ENCODE measurements around the gene BCL6B.

Gene BCL6B

GRCh38 chr17:7064261-7064660, 41.4 kb downstream of the BCL6B start:
- DNase-seq, result no peak

DNA sequence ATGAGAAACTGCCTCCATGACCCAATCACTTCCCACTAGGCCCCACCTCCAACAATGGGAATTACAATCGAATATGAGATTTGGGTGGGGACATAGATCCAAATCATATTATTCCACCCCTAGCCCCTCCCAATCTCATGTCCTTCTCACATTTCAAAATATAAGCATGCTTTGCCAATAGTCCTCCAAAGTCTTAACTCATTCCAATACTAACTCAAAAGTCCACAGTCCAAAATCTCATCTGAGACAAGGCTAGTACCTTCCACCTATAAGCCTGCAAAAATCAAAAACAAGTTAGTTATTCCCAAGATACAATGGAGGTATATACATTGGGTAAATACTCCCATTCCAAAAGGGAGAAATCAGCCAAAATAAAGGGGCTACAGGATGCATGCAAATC, 44.3 kb downstream of the BCL6B start:
- DNase-seq, result no peak

- DNase-seq, result no peak
These were observed 45.4 kb downstream of the BCL6B start for GRCh38 chr17:7068268-7068667.

DNA sequence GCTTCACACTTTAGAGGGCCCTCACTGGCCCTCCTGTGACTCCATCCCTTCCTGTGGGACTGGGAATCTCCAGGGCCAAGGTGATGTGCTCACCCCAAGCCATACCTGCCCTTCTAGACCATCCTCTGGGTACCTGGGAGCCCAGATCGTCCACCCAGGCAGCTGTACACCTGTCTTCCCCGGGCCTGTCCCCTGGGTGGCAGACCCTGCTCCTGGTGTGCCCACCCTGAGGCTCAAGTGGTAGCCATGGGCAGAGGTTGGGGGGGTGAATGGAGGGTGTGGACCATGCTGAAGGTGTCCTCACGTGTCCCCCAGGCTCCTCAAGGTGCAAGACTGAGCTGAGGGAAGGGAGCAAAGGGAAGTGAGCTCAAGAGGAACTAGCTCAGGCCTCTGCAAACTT, 47.9 kb downstream of the BCL6B start:
- no peak for DNase-seq

- DNase-seq, result no peak
These were observed 49.6 kb downstream of the BCL6B start for GRCh38 chr17:7072406-7072805.

DNA sequence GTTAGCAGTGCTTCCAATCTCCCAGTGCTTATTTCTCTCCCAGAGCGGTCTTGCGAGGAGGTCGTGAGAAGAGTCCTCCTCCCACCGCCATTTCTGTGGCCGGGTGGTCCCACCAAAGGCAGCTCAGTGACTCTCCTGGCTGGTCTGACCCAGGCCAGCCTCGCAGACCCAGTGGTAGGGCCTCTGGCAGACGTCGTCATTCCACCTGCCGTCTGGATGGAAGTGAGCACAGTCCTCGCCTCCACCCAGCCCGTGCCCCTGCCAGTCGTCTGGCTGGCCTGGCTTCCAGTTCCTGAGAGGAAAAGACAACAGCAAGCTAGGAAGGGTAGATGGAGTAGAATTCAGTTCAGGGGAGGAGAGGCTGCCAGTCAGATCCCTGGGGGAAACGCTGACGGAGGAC, 52.1 kb downstream of the BCL6B start:
- DNase-seq, result no peak

DNA sequence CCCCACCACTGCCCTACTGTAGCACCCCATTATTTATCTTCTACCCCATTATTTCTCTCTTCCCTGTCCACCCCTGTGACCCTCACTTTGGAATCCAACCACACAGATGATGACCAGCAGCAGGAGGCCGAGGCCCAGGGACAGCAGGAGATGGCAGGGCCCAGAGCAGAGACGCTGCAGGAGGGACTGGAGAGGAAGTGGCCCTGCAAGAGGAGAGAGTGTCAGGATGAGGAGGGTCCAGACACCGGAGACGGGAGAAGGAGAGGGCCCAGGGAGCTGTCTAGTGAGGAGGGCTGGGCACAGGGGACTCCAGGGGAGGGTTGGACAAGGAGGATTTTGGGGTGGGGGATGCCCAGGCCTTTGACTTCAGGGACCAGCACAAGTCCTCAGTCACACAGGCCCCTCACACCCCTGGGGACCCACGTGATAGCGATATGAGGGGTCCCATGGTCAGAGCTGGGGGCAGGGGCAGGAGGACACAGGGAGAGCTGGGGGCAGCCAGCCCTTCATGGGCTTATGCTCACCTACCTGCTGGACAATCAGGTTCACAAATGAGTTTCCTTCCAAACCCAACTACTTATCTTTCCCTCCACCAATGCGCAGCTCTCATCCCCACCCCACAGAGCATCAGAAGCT, 55.2 kb downstream of the BCL6B start:
- DNase-seq, result no peak

GRCh38 chr17:7078711-7079110, 55.9 kb downstream of the BCL6B start:
- DNase-seq, result no peak
